GM23248 (cell line): Measurements from ENCODE around the gene RNF166.

ENCODE experiments used
- EZH2 ChIP-seq: fragments of 200-600 bp; sonication (generic); IDR thresholded peaks from 2 replicates; pipeline ENCODE4 v1.6.1; 2018; ENCODE audit warnings: antibody characterized with exemption, mild to moderate bottlenecking; ENCODE audit not compliant: insufficient read depth, poor library complexity, severe bottlenecking
- EZH2phosphoT487 ChIP-seq: fragments of 200-600 bp; sonication (generic); IDR thresholded peaks from 2 replicates; pipeline ENCODE4 v1.6.1; 2018; ENCODE audit warnings: antibody characterized with exemption, moderate library complexity, mild to moderate bottlenecking, low read depth; ENCODE audit not compliant: insufficient read depth

- TF ChIP-seq EZH2phosphoT487, result no peak
- no peak for TF ChIP-seq EZH2
These were observed 47.0 kb upstream of the RNF166 start for GRCh38 chr16:88753191-88753590.
